ENCODE data around the gene THRAP3. TPM values are rescaled to one million over a fixed set of nuclear protein-coding genes. Genes with fewer than 3 reads are reported as not detected.
"Not testable (repeated sequence)": the region's sequence is repeated elsewhere in the genome, so short reads cannot be mapped to it uniquely, and the experiment has no call there.

THRAP3 gene
- total RNA-seq, 1 donor from 2014 or later, result 67.9 TPM

DNA sequence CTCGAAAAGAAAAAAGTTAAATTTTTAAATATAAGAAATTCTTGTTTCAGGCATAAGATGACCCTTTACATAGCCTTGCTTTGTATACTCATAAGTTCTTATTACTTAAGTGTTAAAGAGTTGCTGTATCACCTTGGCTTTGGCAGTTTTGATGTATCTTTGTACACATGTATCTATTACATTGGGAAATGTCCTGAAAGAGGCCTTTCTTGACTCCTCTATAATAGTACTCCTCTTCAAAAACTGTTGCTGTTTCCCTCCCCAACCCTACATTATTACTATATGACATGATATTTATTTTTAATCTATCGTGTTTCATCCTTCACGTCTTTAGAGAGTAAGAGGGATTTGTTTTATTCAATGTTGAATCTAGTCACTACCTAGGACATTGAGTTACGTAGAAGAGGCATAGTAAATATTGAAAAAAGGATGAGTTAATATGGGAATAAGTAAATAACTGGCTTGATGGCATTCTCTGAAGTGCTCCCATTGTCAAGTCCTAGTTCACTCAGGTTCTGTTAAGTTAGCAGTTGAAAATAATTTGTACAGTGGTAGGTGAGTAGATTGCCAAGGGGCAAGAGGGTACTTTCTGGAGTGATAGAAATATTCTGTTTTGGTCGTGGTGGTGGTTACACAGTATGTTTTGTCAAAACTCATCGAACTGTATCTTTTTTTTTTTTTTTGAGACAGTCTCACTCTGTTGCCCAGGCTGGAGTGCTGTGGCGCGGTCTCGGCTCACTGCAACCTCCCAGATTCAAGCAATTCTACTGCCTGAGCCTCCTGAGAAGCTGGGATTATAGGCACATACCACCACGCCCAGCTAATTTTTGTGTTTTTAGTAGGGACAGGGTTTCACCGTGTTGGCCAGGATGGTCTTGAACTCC is 8.2 kb downstream of the THRAP3 start:
- DNase-seq (no peak), ATAC-seq (no peak)
- intact Hi-C loops (cut with micrococcal nuclease), result no loop called here

DNA sequence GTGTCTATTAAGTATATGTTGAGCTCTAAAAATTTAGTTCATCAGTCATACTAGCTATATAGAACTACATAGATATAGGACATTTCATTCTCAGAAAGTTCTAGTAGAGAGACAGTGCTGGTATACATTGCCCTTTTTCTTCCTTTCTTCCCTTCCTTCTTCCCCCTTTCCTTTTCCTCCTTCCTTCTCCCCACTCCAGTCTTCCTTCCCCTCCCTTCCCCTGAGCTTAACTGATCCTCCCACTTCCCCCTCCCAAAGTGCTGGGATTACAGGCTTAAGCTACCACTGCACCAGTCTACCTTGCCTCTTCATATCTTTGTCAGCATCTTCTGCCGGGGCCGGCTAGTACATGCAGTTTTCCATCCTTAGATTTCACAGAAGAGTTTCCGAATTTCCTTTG is 12.1 kb downstream of the THRAP3 start:
- DNase-seq (no peak), ATAC-seq (no peak)
- intact Hi-C loops (cut with micrococcal nuclease), result no loop called here

DNA sequence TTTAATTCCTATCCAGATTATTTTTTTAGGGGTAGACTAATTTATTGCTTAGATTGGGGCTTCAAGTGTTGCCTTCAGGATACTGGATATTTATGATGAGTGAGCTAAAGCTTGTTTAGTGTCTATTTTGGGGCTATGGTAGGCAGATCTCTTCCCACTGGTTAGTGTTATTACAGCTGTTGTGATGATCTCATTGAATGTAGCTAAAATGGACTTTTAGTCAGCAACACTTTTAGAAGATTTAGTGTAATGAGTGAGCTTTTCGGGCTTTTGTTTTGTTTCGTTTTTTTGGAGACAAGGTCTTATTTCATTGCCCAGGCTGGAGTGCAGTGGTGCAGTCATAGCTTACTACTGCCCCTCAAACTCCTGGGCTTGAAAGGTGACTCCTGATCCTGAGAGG is 14.2 kb downstream of the THRAP3 start:
- DNase-seq, result no peak
- intact Hi-C loops (cut with micrococcal nuclease), result no loop called here
- ATAC-seq, result no peak

DNA sequence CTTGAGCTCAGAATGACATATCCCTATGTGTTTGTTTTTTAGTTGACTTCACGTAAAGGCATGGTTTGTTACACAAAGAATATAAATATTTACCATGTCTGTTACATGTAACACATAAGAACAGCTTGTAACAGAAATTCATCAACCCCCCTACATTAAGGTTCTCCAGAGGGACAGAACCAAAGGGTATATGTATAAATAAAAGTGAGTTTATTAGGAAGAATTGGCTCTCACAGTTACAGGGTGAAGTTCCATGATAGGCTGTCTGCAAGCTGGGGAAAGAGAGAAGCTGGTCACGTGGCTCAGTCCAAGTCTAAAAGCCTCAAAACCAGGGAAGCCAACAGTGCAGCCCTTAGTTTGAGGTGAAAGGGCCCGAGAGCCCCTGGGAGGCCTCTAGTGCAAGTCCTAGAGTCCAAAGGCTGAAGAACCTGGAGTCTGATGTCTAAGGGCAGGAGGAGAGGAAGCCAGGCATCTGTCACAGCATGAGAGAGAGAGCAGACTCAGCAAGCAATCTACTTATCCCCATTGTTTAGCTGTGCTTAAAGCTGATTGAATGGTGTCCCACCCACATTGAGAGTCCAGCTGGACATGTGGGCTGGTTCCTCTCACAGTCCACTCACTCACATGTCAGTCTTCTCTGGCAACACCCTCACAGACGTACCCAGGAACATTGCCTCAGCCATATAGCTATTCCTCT is 15.8 kb downstream of the THRAP3 start:
- peak; percentile 49 for DNase-seq
- peak; percentile 95 for ATAC-seq
- intact Hi-C loops (cut with micrococcal nuclease), result no loop called here

DNA sequence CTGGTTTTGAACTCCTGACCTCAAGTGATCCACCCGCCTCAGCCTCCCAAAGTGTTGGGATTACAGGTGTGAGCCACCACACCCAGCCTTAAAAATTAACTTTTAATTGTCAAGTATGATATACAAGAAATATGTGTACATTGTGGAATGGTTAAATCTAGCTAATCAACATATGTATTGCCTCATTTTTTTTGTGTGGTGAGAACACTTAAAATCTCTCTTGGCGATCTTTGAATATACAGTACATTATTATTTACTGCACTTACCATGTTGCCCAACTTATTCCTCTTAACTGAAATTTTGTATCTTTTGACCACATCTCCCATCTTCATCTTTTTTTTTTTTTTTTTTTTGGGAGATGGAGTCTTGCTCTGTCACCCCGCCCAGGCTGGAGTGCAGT is 23.3 kb downstream of the THRAP3 start:
- DNase-seq (no peak), ATAC-seq (no peak)
- intact Hi-C loops (cut with micrococcal nuclease), result no loop called here

DNA sequence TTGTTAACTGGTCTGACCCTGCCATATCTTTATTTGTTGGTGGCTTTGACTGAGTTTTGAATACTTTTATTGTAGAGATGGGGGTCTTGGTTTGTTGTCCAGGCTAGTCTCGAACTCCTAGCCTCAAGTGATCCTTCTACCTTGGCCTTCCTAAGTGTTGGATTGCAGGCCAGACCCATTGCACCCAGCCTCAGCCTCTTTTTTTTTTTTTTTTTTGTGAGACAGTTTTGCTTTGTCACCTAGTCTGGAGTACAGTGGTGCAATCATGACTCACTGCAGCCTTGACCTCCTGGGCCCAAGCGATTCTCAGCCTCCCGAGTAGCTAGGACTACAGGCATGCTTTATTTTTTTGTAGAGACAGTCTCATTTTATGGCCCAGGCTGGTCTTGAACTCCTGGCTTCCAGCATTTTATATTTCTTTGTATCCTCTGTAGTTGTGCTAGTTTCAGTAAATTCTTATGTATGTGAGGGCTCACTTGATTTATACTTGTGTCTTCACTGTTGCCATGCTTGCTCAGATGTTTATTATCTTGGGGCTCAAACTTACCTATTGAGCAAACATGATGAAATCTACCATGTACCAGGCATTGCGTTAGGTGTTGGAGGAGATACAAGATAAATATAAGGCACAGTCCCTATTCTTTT is 24.1 kb downstream of the THRAP3 start:
- DNase-seq (peak; percentile 47), ATAC-seq (peak; percentile 80)
- intact Hi-C loops (cut with micrococcal nuclease), result no loop called here

DNA sequence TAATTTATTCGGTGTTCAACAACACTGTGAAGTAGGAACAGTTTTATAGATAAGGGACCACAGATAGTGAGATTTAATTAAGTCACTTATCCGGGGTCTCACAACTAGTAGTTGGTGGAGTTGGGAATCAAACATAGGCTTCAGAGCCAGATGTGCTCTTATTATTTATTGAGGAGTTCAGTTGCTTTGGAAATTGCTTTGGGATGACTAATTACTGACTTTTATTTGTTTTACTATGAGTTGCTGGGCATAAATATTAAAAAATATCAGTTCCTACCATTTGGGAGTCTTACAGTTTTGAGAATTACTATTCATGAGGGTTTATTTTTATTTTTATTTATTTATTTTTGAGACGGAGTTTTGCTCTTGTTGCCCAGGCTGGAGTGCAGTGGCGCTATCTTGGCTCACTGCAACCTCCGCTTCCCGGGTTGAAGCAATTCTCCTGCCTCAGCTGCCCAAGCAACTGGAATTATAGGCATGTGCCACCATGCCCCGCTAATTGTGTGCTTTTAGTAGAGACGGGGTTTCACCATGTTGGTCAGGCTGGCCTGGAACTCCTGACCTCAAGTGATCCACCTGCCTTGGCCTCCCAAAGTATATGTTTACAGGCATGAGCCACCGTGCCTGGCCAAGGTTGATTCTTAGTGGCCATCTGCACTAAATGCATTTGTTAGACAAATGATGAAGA is 27.7 kb downstream of the THRAP3 start:
- intact Hi-C loops (cut with micrococcal nuclease), result no loop called here
- ATAC-seq (no peak), DNase-seq (no peak)

DNA sequence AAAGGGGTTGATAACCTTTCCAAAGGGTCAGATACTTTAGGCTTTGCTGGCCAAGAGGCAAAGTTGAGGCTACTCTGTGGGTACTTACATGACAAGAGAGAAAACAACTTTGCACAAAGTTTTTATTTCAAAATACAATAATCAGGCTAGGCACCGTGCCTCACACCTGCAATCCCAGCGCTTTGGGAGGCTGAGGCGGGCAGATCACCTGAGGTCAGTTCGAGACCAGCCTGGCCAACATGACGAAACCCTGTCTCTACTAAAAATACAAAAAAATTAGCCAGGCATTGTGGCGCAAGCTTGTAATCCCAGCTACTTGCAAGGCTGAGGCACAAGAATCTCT is 28.2 kb downstream of the THRAP3 start:
- ATAC-seq, result not testable (repeated sequence)

DNA sequence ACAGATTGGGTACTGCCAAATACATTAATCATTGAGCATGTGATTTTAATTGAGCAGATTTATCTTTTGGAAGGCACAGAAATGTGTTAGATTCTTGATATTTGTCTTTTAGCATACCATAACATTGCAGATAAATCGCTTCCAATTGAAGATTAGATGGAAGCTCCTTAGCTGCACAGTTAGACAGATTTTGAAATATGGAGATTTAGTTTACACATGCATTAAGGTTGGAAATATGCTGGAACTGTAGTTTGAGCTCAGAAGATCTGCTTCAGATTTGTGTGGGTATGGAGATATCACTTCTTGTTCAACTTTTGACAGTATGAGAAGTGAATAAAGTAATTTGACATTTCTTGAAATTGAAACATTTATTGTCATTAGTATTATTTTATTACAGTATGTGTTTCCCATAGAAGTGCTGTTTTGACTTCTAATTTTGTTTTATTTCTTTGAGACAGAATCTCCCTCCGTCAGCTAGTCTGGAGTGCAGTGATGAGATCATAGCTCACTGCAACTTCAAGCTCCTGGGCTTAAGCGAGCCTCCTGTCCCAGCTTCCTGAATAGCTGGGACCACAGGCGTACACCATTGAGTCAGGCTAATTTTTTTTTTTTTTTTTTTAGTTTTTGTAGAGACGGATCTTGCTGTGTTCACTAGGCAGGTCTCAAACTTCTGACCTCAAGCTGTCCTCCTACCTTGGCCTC is 29.1 kb downstream of the THRAP3 start:
- DNase-seq, result no peak
- ATAC-seq, result peak; percentile 43
- intact Hi-C loops (cut with micrococcal nuclease), result no loop called here

More for the DNA sequence above, 28.2 kb downstream of the THRAP3 start:
- DNase-seq; intact Hi-C loops (cut with micrococcal nuclease): not testable (repeated sequence)

DNA sequence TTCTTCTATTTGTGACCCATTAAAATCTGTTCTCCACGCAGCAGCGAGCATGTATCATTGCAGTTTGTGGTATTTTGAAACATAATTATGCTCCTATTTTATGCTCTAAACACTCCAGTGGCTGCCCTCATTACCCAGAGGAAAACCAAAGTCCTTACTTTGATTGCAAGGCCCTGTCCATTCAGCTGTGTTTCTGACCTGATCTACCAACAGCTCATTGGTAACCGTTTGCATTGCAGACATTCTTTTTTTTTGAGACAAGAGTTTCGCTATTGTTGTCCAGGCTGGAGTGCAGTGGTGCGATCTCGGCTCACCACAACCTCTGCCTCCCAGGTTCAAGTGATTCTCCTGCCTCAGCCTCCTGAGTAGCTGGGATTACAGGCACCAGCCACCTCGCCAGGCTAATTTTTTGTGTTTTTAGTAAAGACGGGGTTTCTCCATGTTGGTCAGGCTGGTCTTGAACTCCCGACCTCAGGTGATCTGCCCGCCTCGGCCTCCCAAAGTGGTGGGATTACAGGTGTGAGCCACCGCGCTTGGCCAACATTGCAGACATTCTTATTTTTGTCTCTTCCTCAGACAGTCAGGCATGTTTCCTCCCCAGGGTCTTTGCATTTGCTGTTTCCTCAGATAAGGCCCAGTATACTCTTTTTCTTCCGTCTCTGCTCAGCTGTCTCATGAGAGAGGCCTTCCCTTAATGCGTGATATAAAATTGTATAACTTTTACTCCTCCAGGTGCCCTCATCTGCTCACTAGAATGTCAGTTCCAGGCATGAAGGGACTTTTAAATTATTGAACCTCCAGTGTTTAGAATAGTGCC is 32.5 kb downstream of the THRAP3 start:
- intact Hi-C loops (cut with micrococcal nuclease), result no loop called here
- DNase-seq, result no peak
- no peak for ATAC-seq

DNA sequence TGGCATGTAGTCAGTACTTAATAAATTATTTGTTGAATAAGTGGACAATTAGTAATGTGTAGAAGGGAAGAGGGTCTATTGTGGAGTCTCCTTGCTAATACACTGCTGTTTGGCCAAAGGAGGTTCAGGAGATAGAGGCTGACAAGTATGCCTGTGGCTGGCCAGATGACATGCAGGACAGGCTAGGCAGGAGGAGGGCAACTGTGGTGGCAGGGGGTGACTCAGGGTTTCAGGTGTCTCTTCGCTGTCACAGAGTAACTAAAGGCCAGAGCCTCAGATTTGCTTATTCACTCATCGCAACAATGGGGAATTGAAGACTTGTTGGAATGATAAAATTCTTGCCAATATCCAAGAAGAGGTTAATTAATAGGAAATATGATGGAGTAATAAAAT is 33.1 kb downstream of the THRAP3 start:
- ATAC-seq (peak; percentile 58), DNase-seq (no peak)
- intact Hi-C loops (cut with micrococcal nuclease), result no loop called here

DNA sequence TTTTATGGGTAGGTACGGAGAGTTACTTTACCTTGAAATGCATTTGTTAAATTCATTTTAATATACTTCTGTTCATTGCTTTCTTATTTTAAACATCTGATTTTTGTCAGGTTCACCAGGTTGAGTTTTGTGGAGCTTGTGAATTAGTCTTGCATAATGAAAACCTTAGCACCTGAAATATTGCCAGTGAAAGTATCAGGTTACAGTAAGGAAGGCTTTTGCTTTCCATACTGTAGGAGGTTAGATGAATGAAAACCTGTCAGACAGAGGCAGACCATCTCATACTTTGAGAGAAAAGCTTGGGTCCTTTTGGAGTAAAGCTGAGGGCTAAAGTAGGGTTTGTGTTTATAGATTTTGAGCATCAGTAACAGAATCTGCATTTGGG is 34.7 kb downstream of the THRAP3 start:
- ATAC-seq (no peak), DNase-seq (no peak)
- intact Hi-C loops (cut with micrococcal nuclease), result no loop called here

DNA sequence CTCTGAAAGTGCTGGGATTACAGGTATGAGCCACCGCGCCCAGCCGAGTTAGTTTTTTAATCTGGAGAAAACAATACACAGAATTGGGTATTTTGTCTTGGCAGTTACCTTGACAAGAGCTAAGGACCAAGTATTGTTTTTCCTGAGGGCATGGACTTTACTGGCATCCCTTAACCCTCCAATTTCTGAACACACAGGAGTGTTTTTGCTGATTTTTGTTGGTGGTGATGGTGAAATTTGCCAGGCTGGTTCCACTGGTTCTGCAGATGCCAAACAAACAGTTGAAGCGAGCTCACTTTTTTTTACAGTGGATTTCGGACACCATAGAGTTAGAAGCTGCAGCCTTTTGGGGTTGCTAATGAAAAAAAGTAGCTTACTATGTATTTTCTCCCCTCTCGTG is 44.7 kb downstream of the THRAP3 start:
- intact Hi-C loops (cut with micrococcal nuclease), result no loop called here
- no peak for ATAC-seq
- DNase-seq, result no peak

DNA sequence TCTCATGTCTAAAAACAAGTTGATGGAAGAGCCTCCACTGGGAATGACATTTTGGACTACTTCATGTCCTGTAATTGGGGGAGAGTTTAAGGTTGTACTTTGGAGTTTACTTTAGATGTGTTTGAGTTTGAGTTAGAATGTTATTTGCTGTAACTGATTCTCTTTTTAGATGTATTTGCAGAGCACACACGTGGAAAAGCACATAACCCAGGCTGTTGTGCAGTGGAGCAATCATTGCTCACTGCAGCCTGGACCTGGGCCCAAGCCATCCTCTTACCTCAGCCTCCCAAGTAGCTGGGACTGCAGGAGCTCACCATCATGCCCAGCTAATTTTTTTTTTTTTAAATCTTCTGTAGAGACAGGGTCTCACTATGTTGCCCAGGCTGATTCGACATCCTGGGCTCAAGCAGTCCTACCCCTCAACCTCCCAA is 45.2 kb downstream of the THRAP3 start:
- intact Hi-C loops (cut with micrococcal nuclease), result no loop called here
- DNase-seq (no peak), ATAC-seq (peak; percentile 25)

DNA sequence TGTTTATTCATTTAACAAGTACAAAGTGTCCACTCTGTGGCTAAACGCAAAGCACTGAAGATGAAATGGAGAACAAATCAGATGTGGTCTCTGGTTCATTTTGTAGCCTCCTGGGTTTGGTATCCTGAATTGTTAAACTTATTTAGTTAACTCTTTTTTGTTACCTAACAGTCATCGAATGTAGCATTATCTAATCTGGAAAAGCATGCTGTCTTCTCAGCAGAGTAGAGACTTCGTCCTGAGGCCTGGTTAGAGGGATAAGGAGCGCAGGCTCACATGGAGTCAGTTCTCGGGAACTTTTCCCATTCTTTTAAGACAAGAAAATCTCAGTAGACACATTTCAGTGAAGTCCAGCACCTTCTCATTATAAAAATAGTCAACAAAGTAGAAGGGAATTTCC is 48.8 kb downstream of the THRAP3 start:
- intact Hi-C loops (cut with micrococcal nuclease), result no loop called here
- DNase-seq (no peak), ATAC-seq (no peak)

DNA sequence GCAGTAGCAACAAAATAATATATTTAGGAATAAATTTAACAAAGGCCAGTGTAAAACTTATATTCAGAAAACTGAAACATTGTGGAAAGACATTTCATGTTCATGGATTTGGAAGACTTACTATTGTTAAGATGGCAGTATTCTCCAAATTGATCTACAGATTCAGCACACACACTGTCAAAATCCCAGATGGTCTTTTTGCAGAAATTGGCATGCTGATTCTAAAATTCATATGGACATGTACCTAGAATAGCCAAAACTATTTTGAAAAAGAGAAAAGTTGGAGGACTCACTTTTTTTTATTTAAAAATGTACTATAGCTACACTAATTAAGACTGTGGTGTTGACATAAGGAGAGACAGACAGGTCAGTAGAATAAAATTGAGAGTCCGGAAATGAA is 50.0 kb downstream of the THRAP3 start:
- intact Hi-C loops (cut with micrococcal nuclease), result no loop called here
- no peak for ATAC-seq

DNA sequence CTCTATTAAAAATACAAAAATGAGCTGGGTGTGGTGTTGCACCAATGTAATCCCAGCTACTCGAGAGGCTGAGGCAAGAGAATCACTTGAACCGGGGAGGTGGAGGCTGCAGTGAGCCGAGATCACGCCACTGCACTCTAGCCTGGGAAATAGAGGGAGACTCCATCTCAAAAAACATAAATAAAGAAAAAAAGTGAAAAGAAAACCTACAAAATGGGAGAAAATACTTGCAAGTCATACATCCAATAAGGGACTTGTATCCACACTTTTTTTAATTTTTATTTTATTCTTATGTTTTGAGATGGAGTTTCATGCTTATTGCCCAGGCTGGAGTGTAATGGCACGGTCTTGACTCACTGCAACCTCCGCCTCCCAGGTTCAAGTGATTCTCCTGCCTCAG is 52.4 kb downstream of the THRAP3 start:
- DNase-seq, result no peak
- no peak for ATAC-seq
- intact Hi-C loops (cut with micrococcal nuclease), result no loop called here

More for the DNA sequence above, 50.0 kb downstream of the THRAP3 start:
- DNase-seq, result no peak

DNA sequence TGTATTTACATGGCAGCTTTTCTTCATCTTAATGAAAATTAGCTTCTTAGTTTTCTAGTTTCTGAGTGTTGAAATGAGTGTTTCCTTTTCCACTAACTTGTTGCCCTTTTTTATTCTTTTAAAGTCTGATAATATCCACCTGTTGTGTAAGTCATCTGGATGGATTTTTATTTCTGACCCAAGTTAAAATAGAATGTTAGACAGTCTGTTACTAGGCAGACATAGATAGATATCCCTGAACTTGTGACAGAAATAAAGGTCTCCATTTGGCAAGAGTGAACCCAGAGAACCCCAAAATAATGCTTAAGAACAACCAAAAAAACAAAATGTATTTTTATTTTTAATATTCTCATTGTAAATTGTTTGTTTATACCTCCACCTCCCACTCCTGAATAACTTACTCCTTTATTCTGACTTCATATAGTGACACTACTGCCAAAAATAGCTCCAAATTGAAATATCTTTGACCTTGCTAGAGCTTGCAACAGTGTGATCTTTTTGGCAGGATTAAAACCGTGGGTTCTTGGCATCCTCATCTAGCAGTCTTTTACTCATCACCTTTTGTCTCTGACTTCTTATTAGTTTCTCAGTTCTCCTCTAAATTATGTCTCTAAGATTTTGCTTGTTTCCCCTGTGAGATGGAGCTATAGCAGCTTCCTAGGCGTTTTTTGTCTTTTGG is 55.0 kb downstream of the THRAP3 start:
- DNase-seq (no peak), ATAC-seq (peak; percentile 81)
- intact Hi-C loops (cut with micrococcal nuclease), result no loop called here
